ENCODE results near the gene CHCHD10. TPM values are rescaled to one million over a fixed set of nuclear protein-coding genes. Genes with fewer than 3 reads are reported as not detected.

CHCHD10 gene
- 32.5 TPM for polyA plus RNA-seq (2013, experiment 1 of 2; ENCODE audit: insufficient read length)
- 36.5 TPM for polyA plus RNA-seq (2013, experiment 2 of 2; ENCODE audit: insufficient read length)

- peak; percentile 65 for DNase-seq
Observed at GRCh38 chr22:23767673-23768548, at the start of gene CHCHD10. CHCHD10 (minus strand) TSS chr22:23767972; CDS start chr22:23767874, 98 bp downstream.

GRCh38 chr22:23817146-23817545 lies 49.4 kb upstream of the CHCHD10 start:
- DNase-seq, result no peak

GRCh38 chr22:23816156-23816976 lies 48.6 kb upstream of the CHCHD10 start:
- DNase-seq, result no peak

DNA sequence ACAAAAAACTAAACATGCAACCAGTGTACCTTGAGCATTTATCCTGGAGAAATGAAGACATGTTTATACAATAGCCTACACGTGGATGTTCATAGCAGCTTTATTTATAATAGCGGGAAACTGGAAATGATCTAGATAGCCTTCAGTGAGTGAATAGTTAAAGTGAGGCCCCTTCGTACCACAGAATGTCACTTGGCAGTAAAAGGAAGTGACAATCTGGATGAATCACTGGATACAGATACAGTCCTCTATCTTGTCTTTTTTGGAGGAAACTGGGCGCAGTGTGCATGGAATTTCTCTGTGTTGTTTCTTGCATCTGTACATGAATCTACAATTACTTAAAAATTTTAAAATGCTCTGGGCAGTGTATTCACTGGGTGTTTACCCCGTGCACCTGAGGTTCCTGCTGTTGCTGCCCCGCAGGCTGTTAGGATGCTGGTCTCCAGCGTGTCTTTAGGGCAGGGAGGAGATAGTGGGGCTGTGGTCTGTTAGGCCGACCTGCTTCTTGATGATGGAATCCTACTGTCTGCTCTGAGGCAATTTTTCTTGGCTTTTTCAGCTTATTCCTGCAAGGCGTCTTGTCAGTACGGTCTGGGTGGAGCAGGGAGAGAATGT lies 47.9 kb upstream of the CHCHD10 start:
- DNase-seq, result no peak

DNA sequence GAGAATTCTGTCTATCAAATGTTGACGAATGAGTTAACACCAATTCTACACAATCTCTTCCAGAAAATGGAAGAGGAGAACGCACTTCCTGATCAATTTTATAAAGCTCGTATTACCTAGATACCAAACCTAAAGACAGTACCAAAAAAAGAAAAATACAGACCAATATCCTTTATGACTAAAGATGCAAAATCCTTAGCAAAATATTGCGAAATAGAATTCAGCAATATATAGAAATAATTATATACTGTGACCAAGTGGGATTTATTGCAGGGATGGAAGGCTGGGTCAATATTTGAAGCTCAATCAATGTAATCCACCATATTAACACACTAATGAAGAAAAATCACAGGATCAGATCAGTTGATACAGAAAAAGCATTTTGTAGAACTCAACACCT lies 44.6 kb upstream of the CHCHD10 start:
- no peak for DNase-seq

DNA sequence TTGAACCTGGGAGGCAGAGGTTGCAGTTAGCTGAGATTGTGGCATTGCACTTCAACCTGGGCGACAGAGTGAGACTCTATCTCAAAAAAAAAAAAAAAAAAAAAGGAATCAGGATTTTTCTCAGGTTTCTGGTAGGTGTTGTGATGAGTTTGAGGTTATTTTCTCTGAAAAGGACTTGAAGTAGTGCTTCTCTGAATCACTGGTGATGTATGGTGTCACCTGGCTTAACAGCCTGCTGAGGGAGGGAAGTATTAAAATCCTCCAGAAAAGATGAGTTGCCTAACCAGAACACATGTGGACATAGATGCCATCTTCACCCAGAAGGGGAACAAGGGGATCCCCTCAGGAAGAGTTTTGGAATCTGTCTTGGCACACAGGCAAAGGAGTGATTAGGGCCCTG lies 39.1 kb upstream of the CHCHD10 start:
- no peak for DNase-seq

DNA sequence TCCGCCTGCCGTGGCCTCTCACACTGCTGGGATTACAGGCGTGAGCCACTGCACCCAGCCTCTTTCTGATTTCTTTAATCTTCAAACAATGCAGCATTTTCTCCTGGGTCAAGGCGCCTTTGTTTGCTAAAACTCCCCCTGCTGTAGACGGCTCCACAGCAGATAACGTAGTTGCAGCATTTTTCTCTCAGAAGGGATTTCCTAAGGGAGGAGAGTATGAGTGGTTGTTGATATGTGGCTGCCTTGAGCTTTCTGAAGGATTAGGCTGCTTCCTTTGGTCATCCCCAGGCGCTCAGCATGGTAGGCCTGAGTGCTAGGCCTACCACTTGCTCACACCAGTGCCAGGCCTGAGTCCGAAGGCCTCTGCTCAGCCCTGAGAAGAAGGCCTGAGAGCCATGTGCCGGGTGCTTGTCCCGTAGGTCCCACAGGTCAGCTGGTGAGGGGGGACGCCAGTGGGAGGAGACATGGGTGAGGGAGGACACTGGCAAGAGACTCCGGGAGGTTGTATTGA lies 37.1 kb upstream of the CHCHD10 start:
- no peak for DNase-seq

DNA sequence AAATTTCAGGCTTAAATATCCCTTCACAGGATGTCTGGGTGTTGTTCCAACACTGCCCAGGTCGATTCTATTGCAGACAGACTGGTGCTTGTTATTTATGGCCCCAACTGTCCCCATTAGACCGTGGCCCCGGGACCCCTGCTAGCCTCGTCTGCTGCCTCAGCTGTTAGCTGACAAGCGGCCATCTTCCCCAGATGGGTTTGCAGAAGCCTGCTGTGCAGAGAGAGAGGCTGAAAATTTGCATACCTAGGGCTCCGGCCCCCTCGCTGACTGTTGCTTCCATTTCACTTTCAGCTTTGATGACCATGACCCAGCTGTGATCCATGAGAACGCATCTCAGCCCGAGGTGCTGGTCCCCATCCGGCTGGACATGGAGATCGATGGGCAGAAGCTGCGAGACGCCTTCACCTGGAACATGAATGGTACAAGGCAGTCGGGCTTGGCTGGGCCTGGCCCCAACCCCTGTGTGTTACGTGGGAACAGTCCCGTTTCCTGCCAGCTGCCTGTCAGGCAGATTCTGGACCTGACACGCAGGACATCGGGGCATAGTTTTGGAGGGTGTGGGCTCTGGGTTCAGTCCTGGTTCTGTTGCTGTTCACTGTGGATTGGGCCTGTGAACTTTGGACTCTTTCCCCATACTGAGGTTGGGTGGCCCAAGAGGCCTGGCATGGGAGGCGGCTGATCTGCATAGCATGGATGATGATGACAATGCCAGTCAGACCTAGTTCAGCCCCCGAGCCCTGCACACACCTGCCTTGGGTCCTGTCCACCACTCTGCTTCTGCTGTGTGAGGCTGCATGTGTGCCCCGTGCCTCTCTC lies 35.4 kb upstream of the CHCHD10 start:
- DNase-seq, result no peak

GRCh38 chr22:23801886-23802377 lies 34.2 kb upstream of the CHCHD10 start:
- no peak for DNase-seq

DNA sequence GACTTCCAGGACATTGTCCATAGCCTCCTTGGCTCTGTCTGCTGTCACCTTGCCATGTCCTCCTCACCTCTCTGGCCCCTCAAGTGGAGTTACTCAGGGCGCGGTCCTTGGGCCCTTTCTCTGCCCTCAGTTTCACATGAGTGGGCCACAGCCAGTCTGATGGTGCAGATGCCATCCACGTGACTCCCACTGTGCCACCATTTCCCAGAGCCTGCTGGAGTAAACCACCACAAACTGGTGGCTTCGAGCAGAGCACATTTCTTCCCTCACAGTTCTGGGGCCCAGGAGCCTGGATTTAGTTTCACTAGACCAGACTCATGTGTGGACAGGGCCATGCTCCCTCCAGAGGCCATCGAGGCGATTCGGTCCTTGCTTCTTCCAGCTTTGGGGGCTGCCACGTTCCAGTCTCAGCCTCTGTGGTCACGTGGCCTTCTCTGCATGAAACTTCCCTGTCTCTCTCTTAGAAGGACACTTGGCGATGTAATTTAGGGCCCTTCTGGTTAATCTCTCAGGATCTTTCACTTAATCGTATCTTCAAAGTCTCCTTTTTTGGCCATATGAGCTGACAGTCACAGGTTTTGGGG lies 33.6 kb upstream of the CHCHD10 start:
- no peak for DNase-seq

DNA sequence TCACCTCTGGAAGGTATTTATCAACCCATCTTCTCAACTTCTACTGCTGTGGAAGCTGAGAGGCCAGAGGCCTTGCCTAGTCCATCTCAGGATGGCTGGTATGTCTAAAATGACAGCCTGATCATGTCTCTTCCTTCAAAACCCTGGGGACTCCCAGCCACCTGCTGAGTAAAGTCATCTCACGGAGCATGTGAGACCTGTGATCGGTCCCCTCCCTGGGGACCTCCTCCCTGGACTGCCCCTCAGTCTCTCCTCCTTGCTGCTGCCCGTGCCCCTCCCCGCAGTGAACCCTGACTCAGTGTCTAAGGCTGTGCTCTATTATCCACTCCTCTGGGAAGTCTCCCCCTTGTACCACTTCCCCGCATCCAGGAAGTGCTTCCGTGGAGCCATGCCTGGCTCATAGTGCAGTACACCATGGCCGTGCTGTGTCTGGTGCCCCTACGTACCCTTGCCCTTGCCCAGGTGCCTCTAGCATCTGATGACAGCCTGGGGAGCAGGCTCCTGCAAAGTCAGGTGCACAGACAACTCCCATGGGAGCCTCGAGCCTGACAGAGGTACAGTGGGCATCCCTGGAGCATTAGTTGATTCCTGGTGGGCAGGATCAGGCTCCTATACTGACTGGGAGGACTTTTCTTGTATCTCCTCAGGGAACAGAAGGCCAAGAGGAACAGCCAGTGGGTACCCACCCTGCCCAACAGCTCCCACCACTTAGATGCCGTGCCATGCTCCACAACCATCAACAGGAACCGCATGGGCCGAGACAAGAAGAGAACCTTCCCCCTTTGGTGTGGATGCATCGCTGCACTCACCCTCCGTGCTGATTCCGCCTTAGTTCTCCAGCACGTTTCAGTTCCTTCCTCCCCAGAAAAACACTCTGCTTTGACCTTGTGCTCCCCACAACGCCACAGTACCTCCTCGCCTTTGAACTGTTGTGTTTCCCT lies 32.8 kb upstream of the CHCHD10 start:
- DNase-seq, result no peak

GRCh38 chr22:23796461-23796860 lies 28.7 kb upstream of the CHCHD10 start:
- DNase-seq, result peak; percentile 72

DNA sequence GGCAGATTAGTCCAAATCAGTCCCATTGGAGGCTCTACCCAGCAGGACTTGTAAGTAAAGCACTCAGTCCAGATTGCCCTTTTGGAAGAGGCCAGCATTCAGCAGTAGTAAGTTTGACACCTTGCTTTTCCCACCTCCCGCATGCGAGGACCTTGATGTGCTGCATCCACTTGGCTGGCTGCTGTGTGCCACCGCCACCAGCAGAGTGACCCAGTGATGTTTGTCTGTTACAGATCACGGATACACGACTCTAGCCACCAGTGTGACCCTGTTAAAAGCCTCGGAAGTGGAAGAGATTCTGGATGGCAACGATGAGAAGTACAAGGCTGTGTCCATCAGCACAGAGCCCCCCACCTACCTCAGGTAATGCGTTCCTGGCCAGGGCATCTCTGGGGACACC lies 25.6 kb upstream of the CHCHD10 start:
- no peak for DNase-seq

- DNase-seq, result no peak
Observed at GRCh38 chr22:23791738-23792645, 24.2 kb upstream of the CHCHD10 start.

GRCh38 chr22:23790819-23791737 lies 23.3 kb upstream of the CHCHD10 start:
- peak; percentile 77 for DNase-seq

- DNase-seq, result no peak
Observed at GRCh38 chr22:23789638-23790037, 21.9 kb upstream of the CHCHD10 start.

- no peak for DNase-seq
Observed at GRCh38 chr22:23789121-23789520, 21.3 kb upstream of the CHCHD10 start.

GRCh38 chr22:23787910-23788309 lies 20.1 kb upstream of the CHCHD10 start:
- no peak for DNase-seq

All from fibroblast of skin of abdomen (primary cell).